ENCODE data around the gene ASTL.

GRCh38 chr2:96113951-96114350, 24.4 kb downstream of the ASTL start:
- TF ChIP-seq CTCF (IDR thresholded peaks at IDR 0.05) (no peak), ZFX (IDR thresholded peaks at IDR 0.05; ENCODE audit: borderline replicate concordance) (no peak)
